HL-60 (cell line): ENCODE data around the gene RPL34.
"Not testable (repeated sequence)": the region's sequence is repeated elsewhere in the genome, so short reads cannot be mapped to it uniquely, and the experiment has no call there.

Experiments
- DNase-seq, 2 experiments: peaks; one replicate each; pipeline ENCODE4 v3.0.0-alpha.2; 2010 to 2020; ENCODE audit warnings: low read depth in 1 of 2, low spot score in 1 of 2
- H3K27ac ChIP-seq: fragments of 250-450 bp; sonication (Bioruptor Pico); replicated peaks from 2 replicates; pipeline ENCODE4 v1.5.1; 2020; ENCODE audit warnings: mild to moderate bottlenecking, moderate library complexity
- H3K27me3 ChIP-seq: fragments of 250-450 bp; sonication (Bioruptor Pico); 2 replicates; pipeline ENCODE4 v1.5.1; 2021; ENCODE audit warnings: mild to moderate bottlenecking, moderate library complexity; ENCODE audit not compliant: insufficient read depth, poor library complexity, severe bottlenecking
- H3K4me3 ChIP-seq: replicated peaks from 2 replicates; pipeline ENCODE4 v1.5.1; 2011; ENCODE audit warnings: mild to moderate bottlenecking, control low read depth, low read length; ENCODE audit not compliant: insufficient read depth
- CTCF ChIP-seq: IDR thresholded peaks from one replicate; pipeline ENCODE4 v1.5.1; 2011; ENCODE audit warnings: low read length, control low read depth, inconsistent platforms; ENCODE audit not compliant: insufficient read depth
- GABPA ChIP-seq: IDR thresholded peaks from 2 replicates; pipeline ENCODE4 v1.6.1; 2012; ENCODE audit warnings: low read depth
- POLR2AphosphoS5 ChIP-seq: IDR thresholded peaks from 2 replicates; pipeline ENCODE4 v1.6.1; 2012; ENCODE audit warnings: low read depth
- REST ChIP-seq: IDR thresholded peaks from 2 replicates; pipeline ENCODE4 v1.6.1; 2012; ENCODE audit warnings: low read depth; ENCODE audit not compliant: insufficient replicate concordance
- SPI1 ChIP-seq: IDR thresholded peaks from 2 replicates; pipeline ENCODE4 v1.6.1; 2012; ENCODE audit warnings: low read depth, mild to moderate bottlenecking, borderline replicate concordance

The RPL34 gene

DNA sequence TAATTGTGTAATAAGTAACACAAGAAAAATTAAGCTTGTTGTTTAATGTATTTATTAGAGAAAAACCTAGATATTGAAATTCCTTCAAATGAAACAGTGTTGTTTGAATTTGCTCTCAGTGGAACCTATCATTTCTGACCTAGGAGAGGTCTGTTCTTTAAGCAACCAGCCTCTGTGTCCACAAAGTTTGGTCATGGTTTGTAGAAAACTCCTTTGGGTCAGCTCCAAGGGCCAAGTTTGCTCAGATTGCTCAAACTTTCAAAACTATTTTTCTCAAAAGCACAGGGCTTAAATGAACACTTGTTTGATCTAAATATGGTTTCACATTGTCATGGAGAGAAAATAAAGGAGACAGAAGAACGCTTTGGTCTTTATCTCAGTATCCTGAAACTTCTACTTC lies 29.6 kb upstream of the RPL34 start:
- no peak for TF ChIP-seq POLR2AphosphoS5
- TF ChIP-seq SPI1 = no peak
- no peak for TF ChIP-seq REST
- no peak for TF ChIP-seq GABPA
- no peak for TF ChIP-seq CTCF
- no peak overlapping the region for H3K27ac ChIP-seq
- no peaks in the 10 kb centered on the region for H3K27me3 ChIP-seq
- no peak overlapping the region for H3K4me3 ChIP-seq
- DNase-seq = no peak

DNA sequence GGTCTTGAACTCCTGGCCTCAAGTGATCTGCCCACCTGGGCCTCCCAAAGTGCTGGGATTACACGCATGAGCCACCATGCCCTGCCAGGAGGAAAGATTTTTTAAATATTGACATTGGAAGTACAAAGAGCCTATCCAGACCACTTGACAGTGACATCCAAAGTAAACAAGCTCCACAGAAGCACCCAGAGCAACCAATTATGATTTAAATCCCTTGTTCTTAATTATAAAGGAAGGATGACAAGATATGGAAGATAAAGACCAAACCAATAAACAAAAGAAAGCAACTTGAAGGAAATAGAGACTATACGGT lies 27.7 kb upstream of the RPL34 start:
- Histone ChIP-seq H3K27me3 (no peaks in the 10 kb centered on the region), H3K4me3 (no peak overlapping the region), H3K27ac (no peak overlapping the region)
- no peak for DNase-seq
- TF ChIP-seq GABPA (no peak), CTCF (no peak), REST (no peak), POLR2AphosphoS5 (no peak), SPI1 (no peak)

DNA sequence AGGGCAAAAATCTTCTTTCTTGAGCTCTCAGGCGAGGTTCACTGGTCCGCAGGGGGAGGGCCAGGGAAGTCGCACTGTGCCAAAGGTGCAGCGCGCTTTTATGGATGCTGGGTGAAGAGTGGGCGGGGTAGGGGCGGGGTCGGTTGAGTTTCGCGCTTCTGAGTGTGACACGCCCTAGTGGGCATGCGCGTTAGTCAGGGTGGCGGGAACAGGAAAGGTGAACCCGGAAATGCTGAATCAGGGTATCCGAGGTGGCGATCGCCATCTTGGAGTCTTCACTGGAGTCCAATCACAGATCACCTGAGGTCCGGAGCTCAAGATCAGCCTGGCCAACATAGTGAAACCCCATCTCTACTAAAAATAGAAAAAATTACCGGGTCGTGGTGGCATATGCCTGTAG lies 26.1 kb upstream of the RPL34 start:
- not testable (repeated sequence) for H3K27ac ChIP-seq, H3K4me3 ChIP-seq, DNase-seq, H3K27me3 ChIP-seq

DNA sequence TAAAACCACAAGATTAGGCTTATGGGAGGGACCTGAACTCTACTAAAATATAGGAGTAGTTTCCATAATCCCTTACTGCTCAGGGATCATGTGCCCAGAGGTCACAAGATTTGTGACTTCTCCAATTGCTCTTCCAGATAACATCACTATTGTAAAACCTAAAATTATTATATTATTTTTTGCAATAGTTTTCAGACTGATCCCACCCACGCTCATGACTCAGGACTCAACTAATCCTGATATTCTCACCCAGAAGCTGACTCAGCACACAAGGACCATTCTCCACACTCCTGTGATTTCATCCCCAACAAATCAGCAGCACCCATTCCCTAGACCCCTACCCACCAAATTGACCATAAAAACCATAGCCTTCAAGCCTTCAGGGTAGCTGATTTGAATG lies 24.0 kb upstream of the RPL34 start:
- Histone ChIP-seq H3K27ac (no peak overlapping the region), H3K27me3 (no peaks in the 10 kb centered on the region), H3K4me3 (no peak overlapping the region)
- no peak for DNase-seq
- TF ChIP-seq CTCF (no peak), GABPA (no peak), SPI1 (no peak), POLR2AphosphoS5 (no peak), REST (no peak)
